Measurements from ENCODE around the gene MTOR.
"Not testable (repeated sequence)": the region's sequence is repeated elsewhere in the genome, so short reads cannot be mapped to it uniquely, and the experiment has no call there.

MTOR gene

GRCh38 chr1:11144570-11145256, 117.6 kb downstream of the MTOR start:
- DNase-seq: no peak

GRCh38 chr1:11143907-11144306, 118.4 kb downstream of the MTOR start:
- DNase-seq: no peak

- no peak for DNase-seq
Measured at GRCh38 chr1:11143401-11143800, 119.0 kb downstream of the MTOR start.

GRCh38 chr1:11142618-11143391, 119.5 kb downstream of the MTOR start:
- DNase-seq: no peak

- no peak for DNase-seq
Measured at GRCh38 chr1:11138952-11139351, 123.4 kb downstream of the MTOR start.

GRCh38 chr1:11138029-11138428, 124.3 kb downstream of the MTOR start:
- DNase-seq: no peak

GRCh38 chr1:11134898-11135266, 127.5 kb downstream of the MTOR start:
- no peak for DNase-seq

GRCh38 chr1:11134251-11134897, 128.0 kb downstream of the MTOR start:
- no peak for DNase-seq

- no peak for DNase-seq
Measured at GRCh38 chr1:11132563-11133293, 129.6 kb downstream of the MTOR start.

- DNase-seq: no peak
Measured at GRCh38 chr1:11131816-11132215, 130.5 kb downstream of the MTOR start.

GRCh38 chr1:11130406-11130805, 131.9 kb downstream of the MTOR start:
- no peak for DNase-seq

GRCh38 chr1:11129649-11130390, 132.5 kb downstream of the MTOR start:
- no peak for DNase-seq

GRCh38 chr1:11126569-11126968, 135.8 kb downstream of the MTOR start:
- no peak for DNase-seq

GRCh38 chr1:11125931-11126330, 136.4 kb downstream of the MTOR start:
- DNase-seq: no peak

GRCh38 chr1:11124965-11125364, 137.4 kb downstream of the MTOR start:
- DNase-seq: no peak

GRCh38 chr1:11116318-11116717, 146.0 kb downstream of the MTOR start:
- no peak for DNase-seq

GRCh38 chr1:11114966-11115365, 147.4 kb downstream of the MTOR start:
- DNase-seq: no peak

- DNase-seq: no peak
Measured at GRCh38 chr1:11109047-11109760, 153.1 kb downstream of the MTOR start.

- DNase-seq: no peak
Measured at GRCh38 chr1:11107599-11107998, 154.8 kb downstream of the MTOR start.

- no peak for DNase-seq
Measured at GRCh38 chr1:11105586-11105985, 156.8 kb downstream of the MTOR start.

- DNase-seq: no peak
Measured at GRCh38 chr1:11101347-11101746, 161.0 kb downstream of the MTOR start.

- not testable (repeated sequence) for DNase-seq
Measured at GRCh38 chr1:11100806-11101205, 161.5 kb downstream of the MTOR start.

Measured in NCI-H2029 (cell line).